GM19463 (cell line): ENCODE measurements around the gene COL25A1.
A peak's percentile ranks its signal among the peaks of the same experiment; 100 is the strongest.

Source experiments
- ATAC-seq: cut with Tn5 transposase; IDR thresholded peaks from one replicate; pipeline ENCODE4 v1.9.1; 2021; ENCODE audit warnings: mild to moderate bottlenecking, moderate library complexity; ENCODE audit not compliant: unreplicated experiment

COL25A1 gene

GRCh38 chr4:108926781-108927180 lies 375.7 kb downstream of the COL25A1 start:
- ATAC-seq, result no peak

DNA sequence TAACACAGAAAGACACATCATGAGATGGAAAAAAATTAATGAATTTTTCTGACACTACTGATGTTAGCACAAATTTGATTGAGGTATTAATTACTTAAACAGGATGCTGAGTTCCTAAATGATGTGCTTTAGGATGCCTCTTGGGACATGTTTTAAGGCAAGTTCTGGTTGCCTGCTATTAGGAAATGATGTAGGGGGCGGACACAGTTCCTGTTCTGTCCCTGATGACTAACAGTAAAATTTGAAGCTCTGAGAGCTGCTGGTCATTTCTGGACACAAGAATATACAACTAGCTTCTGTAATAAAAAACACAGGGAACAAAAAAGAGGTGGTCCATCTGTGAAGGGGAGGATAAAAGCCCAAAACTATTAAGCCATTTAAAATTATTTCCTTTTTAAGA lies 376.4 kb downstream of the COL25A1 start:
- ATAC-seq, result no peak

DNA sequence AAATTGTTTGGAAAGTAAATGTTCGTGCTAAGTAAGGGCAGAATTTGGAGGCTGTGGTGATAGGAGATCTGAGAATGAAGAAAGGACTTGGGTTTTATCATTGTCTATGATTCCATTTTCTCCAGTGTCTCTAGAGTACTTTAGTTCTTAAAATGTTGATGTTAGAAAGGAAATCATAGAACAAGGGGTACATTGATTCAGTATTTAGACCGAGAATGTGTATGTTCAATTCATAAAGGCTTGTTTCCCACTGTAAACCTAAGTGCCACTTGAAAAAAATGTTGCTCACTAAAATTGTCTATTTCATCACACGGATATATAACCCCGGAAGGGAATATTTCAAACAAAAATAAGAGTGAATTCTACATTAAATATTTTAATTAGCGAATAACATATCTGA lies 380.3 kb downstream of the COL25A1 start:
- no peak for ATAC-seq

DNA sequence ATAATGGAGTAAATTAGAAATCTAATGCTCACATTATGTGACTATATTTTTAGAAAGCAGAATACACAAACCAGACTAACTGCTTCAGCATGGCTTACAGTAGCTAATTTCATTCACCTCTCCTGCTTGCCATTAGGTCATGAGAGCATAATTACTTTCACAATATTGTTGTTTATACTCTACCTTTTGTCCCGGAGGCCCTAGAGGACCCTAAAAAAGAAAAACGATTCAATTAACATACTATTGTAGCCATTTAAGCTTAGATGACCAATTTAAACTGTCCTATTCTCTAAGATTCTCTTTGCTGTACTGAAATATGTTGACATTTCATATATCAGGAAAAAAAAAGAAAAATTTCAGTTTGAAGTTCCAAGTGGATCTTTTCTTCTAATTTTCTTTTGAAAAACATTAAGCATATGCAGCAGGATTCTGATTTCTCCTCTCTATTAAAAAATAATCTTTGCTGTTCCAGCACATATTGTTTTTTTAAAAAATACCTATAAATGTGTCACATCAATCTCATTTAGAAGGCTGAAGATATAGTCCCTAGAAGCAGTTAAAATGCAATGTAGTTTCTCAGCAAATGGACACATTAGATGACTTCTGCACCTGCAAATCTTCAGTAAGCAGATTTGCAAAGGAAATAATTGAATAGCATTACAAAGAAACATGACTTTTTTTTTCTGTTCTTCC lies 381.9 kb downstream of the COL25A1 start:
- no peak for ATAC-seq

DNA sequence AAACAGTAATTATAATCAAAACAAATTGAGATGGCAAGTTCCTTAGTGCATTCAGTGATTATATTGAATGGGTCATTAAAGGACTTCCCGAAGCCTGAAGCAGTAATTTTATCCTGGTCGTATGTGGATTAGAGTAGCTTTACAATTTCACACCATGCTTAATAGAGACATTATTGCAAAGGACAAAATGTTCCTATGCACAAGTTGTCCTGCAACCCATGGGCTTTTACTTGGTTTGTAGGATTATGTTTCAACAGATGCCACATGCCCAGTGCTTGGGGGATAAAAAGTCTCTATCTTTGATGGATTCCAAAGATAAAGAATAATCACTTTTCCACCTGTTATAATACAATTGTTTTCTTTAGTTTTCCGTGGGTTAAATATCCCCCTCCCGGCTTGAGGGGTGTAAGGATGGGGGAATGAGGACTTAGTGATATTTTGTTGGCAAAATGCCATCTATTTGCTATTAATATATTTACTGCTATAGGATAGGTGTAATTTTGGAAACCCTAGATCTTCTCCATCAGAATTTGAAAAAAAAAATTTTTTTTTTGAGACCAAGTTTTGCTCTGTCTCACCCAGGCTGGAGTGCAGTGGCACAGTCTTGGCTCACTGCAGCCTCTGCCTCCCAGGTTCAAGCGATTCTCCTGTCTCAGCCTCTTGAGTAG lies 383.1 kb downstream of the COL25A1 start:
- ATAC-seq, result no peak

DNA sequence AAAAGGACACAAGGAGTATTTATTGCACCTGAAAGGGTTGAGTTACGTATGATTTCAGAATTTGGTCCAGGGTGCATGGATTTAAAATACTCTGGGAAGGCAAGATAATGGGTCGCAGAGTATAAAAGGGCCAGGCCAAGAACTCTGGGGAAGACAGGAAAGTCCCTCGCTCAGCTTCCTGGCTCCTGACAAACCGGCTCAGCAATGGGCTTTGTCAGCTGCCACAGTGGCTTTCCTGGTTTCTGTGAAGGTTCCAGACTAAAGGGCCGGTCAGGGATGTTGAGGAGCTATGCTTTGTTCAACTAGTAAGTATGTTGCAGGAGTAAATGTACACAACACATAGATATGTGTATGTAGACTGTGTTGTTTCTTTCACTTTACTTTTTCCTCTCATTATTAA lies 385.2 kb downstream of the COL25A1 start:
- ATAC-seq, result no peak

DNA sequence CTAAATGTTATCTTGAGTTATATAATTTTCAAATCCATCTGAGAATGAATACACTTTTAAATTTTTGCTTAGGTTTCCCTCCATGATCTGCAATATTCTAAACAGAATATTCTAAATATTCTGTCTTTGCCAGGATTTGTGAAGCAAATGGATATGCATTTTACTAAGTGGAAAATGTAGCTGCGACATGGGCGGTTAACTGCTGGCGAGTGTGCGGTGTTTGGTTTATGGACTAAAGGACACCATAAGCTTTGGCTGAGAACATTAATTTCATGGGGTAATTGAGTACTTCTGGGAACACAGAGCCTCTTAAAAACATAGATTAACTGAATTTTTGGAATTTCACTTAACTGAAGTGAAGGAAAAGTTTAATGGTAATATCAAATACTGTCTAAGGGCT lies 385.8 kb downstream of the COL25A1 start:
- ATAC-seq, result no peak

DNA sequence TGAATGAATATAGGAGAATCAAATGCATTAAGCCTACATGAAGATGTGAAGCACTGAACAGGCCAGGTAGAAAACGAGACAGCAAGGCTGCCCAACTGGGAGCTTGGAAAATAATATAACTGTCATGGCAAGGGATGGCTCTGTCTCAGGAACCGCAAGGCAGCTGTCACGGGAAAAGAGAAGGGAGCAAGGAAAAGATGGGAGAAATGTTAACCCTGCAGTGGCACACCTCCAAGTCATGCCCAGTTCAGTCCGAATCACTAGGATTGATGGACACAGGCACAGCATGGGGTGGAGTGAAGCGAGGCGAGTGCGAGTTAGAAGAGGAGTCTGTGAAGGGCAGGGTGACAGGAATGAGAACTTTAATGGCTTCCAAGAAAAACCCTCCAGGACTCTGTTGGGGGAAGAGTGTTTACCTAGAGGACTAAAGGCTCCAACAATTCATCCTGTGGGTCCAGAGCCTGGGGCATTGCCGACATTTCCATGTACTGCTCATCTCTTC lies 395.5 kb downstream of the COL25A1 start:
- ATAC-seq, result no peak

DNA sequence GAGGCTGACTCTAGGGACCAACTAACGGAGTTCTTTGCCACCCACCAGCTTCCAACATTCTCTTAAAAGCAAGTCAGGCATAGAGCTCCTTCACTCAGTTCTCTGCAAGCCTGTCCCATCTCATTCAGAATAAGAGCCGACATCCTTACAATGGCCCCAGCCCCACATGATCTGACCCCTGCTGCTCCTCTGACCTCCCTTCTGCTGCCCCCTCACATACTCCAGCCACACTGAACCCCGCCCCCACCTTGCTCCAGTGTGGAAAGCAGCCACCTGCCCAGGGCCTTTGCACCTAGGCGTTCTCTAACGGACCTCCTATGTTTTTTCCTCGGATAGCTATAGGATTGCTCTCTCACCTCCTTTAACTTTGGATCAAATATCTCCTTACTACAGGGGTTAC lies 396.5 kb downstream of the COL25A1 start:
- no peak for ATAC-seq

GRCh38 chr4:108903464-108904221 lies 398.8 kb downstream of the COL25A1 start:
- ATAC-seq, result no peak

- peak; percentile 95 for ATAC-seq
Observed at GRCh38 chr4:108902769-108903168, 399.7 kb downstream of the COL25A1 start.

DNA sequence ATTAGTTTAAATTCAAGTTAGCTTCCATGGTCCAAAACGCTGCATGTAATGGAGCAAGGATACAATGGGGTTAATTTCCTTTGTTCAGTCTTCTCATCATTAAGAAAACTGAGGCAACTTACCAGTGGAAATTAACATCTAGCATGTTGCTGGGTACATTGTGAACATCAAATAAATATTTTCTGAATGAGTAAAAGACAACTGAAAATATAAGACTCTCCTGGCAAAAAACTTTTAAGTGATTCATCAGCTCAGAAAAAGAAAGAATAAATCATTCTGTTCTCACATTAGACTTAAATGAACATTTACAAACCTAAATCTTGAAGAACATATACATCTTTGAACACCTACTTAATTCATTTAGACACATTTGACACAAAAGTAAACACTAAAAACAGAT lies 401.2 kb downstream of the COL25A1 start:
- ATAC-seq, result no peak

- no peak for ATAC-seq
Observed at GRCh38 chr4:108900018-108900580, 402.4 kb downstream of the COL25A1 start.

- ATAC-seq, result no peak
Observed at GRCh38 chr4:108893468-108893867, 409.0 kb downstream of the COL25A1 start.

DNA sequence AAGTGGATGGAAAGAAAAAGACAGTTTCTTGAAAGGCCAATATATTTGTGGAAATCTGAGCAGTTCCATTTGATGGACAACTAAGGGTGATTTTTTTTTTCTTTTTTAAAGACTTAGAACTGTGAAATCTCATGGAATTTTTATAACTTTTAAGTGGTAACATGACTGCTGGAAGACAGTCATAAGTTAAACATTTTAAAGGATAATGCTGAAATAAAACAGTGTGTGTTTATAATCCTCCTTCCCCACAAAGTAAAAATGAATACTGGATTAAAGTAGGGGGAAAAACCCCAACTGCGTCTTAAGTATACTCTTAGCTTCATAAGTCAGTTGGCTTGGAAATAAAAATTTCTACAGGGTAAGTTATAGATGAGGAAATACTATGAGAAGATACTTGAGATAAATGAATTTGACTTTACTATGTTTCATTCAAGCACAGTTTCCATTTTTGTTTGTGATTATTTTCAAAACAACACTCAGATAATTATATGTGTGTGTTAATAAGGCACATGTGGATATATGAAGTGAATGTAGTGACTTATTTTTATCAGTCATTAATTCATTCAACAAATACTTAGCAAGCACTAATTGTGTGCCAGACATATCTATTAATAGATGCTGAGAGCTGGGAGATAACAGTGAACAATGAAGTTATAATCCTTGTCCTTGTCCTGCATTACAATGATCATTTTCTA lies 410.4 kb downstream of the COL25A1 start:
- ATAC-seq, result no peak

DNA sequence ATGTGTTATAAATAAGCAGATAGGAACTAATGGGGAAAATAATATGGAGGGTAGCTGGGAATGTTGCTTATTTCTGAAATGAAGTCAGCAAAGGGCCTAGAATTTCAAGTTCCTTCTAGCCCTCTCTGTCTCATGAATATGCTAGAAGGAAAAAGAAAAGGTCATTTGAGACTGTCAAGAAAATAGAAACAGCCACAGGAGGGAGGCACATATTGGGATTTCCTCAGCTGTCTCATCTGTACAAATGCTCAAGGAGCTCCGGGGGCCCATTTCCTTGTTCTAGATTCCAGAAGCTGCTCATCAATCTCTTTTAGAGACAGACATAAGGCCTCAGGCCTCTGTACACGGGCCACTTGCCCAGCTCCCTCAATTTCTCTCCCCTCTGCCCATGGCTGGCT lies 412.0 kb downstream of the COL25A1 start:
- no peak for ATAC-seq

DNA sequence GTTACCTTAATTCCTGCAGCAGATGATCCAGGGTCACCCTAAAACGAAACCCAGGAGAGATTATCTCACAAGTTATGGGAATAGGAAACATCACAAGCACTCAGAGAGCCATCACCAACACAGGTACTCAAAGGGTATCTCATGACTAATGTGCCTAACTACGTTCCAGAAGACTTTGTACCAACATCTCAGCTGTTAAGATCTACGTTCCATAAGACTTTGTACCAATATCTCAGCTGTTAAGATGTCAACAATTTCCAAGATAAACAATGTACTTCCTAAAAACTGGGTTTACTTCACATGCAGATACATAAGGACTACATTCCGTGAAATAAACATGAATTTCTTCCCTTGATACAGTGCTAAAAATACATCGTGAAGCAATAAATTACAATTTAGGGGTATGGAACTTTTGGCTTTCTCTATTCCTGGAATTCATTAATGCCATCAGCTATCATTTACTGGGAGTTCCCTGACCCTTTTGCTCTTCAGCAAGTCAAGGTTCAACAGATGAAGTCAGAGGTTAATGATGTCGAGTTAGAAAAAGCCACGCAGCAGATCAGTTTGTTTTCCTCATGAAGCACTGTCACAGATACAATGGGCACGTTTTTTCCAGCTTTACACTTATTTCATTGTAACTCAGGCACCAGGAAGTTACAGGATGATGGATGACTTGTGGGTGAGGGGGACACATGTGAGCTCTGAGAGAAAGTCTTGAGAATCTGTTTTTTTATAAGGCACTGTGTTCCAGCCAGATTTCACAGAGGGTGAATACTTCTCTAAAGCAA lies 412.6 kb downstream of the COL25A1 start:
- no peak for ATAC-seq

DNA sequence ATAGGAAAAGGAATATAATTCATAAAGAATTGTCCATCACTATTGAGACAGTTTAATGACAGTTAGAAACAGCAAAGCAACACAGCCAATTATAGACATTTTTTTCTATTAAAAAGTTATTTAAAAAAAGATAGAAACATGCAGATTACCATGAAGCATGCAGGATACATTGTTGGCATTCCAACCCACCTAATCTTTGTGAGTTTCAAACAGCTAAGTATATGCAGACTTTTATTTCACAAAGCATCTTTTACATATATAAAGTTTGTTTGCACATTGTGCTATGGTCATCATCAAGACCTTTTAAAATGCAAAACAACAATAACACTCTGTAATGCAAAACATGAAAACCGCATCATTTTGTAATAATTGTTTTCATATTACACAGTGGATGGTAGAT lies 413.7 kb downstream of the COL25A1 start:
- no peak for ATAC-seq

DNA sequence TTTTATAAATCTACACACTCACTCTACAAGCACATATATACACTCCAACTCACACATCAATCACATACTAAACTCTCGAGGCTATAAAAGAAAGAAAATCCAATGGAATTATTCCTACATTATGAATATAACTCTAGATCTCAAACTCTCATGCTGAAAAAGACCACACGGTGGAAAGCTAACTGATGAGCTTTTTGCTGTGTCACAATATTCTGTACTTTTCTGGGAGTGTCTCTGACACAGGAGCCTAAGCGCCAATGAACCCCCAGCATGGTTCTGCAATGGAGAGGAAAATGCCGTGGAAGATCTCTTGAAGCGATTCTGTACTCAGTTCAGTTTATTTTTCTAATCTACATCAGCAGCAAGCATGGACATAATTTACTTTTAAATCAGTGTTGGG lies 415.4 kb downstream of the COL25A1 start:
- ATAC-seq, result no peak

GRCh38 chr4:108885211-108885610 lies 417.2 kb downstream of the COL25A1 start:
- ATAC-seq, result no peak
